ENCODE data around the gene FHIT.
A peak's percentile ranks its signal among the peaks of the same experiment; 100 is the strongest.

FHIT gene

GRCh38 chr3:59750391-59750790 is 1500.9 kb downstream of the FHIT start:
- DNase-seq (ENCODE audit: low spot score), result no peak

- DNase-seq (ENCODE audit: low spot score), result no peak
Observed at GRCh38 chr3:59749291-59749690, 1502.0 kb downstream of the FHIT start.

GRCh38 chr3:59746585-59746984 is 1504.7 kb downstream of the FHIT start:
- DNase-seq (ENCODE audit: low spot score), result no peak

- no peak for DNase-seq (ENCODE audit: low spot score)
Observed at GRCh38 chr3:59737241-59737640, 1514.0 kb downstream of the FHIT start.

GRCh38 chr3:59734061-59734460 is 1517.2 kb downstream of the FHIT start:
- peak; percentile 78 for DNase-seq (ENCODE audit: low spot score)

- DNase-seq (ENCODE audit: low spot score), result peak; percentile 56
Observed at GRCh38 chr3:59733041-59733809, 1518.0 kb downstream of the FHIT start.

- DNase-seq (ENCODE audit: low spot score), result no peak
Observed at GRCh38 chr3:59731943-59732342, 1519.3 kb downstream of the FHIT start.

- DNase-seq (ENCODE audit: low spot score), result no peak
Observed at GRCh38 chr3:59730591-59730990, 1520.7 kb downstream of the FHIT start.

GRCh38 chr3:59728587-59728908 is 1522.7 kb downstream of the FHIT start:
- DNase-seq (ENCODE audit: low spot score), result no peak

- DNase-seq (ENCODE audit: low spot score), result no peak
Observed at GRCh38 chr3:59727902-59728586, 1523.2 kb downstream of the FHIT start.

GRCh38 chr3:59726279-59726678 is 1525.0 kb downstream of the FHIT start:
- no peak for DNase-seq (ENCODE audit: low spot score)

- DNase-seq (ENCODE audit: low spot score), result no peak
Observed at GRCh38 chr3:59717679-59718205, 1533.5 kb downstream of the FHIT start.

GRCh38 chr3:59714066-59714465 is 1537.2 kb downstream of the FHIT start:
- DNase-seq (ENCODE audit: low spot score), result no peak

- DNase-seq (ENCODE audit: low spot score), result peak; percentile 58
Observed at GRCh38 chr3:59710554-59710953, 1540.7 kb downstream of the FHIT start.

GRCh38 chr3:59709702-59710553 is 1541.3 kb downstream of the FHIT start:
- no peak for DNase-seq (ENCODE audit: low spot score)

GRCh38 chr3:59708202-59708601 is 1543.0 kb downstream of the FHIT start:
- no peak for DNase-seq (ENCODE audit: low spot score)

- DNase-seq (ENCODE audit: low spot score), result no peak
Observed at GRCh38 chr3:59704292-59704691, 1547.0 kb downstream of the FHIT start.

- DNase-seq (ENCODE audit: low spot score), result peak; percentile 87
Observed at GRCh38 chr3:59699648-59700320, 1551.5 kb downstream of the FHIT start.
